Choroid plexus epithelial cell (primary cell): Measurements from ENCODE around the gene MAPKAP1.

ENCODE experiments used
- DNase-seq: peaks from one replicate; pipeline ENCODE4 v3.0.0-alpha.2; 2010; ENCODE audit warnings: low read depth
- H3K4me3 ChIP-seq: 2 replicates; pipeline ENCODE4 v1.5.1; 2011; ENCODE audit warnings: low read depth, mild to moderate bottlenecking, control low read depth, low read length, moderate library complexity
- TF ChIP-seq, protein P1 (sequence below): conservative IDR thresholded peaks from 2 replicates; pipeline ENCODE4 v1.5.1; 2011; ENCODE audit warnings: low read depth, mild to moderate bottlenecking, control low read depth, inconsistent platforms, low read length, moderate library complexity

The MAPKAP1 gene

GRCh38 chr9:125475385-125475784 lies 231.6 kb downstream of the MAPKAP1 start:
- TF ChIP-seq, protein P1, sequence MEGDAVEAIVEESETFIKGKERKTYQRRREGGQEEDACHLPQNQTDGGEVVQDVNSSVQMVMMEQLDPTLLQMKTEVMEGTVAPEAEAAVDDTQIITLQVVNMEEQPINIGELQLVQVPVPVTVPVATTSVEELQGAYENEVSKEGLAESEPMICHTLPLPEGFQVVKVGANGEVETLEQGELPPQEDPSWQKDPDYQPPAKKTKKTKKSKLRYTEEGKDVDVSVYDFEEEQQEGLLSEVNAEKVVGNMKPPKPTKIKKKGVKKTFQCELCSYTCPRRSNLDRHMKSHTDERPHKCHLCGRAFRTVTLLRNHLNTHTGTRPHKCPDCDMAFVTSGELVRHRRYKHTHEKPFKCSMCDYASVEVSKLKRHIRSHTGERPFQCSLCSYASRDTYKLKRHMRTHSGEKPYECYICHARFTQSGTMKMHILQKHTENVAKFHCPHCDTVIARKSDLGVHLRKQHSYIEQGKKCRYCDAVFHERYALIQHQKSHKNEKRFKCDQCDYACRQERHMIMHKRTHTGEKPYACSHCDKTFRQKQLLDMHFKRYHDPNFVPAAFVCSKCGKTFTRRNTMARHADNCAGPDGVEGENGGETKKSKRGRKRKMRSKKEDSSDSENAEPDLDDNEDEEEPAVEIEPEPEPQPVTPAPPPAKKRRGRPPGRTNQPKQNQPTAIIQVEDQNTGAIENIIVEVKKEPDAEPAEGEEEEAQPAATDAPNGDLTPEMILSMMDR: no peak
- H3K4me3 ChIP-seq: no peak overlapping the region
- DNase-seq: no peak

- TF ChIP-seq, protein P1: peak; percentile 38
- DNase-seq: peak; percentile 73
- peak overlapping the region; percentile 12 for H3K4me3 ChIP-seq
Measured at GRCh38 chr9:125472926-125473701, 233.9 kb downstream of the MAPKAP1 start.

DNA sequence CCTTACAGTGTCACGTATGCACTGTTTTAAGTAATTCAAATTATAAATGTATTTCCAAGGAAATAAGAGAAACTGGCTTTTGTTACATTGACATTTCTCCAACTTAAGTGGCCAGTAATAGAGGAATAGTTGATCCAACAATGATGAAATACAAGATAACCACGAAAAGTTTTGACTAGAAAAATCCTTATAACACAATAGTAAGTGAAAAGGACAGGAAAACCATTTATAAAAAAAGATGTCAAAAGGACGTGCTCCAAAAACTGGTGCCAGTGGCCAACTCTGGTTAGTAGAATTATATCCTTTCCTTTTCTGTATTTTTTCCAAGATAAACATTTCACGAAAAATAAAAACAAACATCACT lies 234.5 kb downstream of the MAPKAP1 start:
- no peak for DNase-seq
- TF ChIP-seq, protein P1: no peak
- no peak overlapping the region for H3K4me3 ChIP-seq

- no peak for DNase-seq
- H3K4me3 ChIP-seq: no peak overlapping the region
- TF ChIP-seq, protein P1: no peak
Measured at GRCh38 chr9:125470767-125471580, 236.0 kb downstream of the MAPKAP1 start.

GRCh38 chr9:125470189-125470588 lies 236.8 kb downstream of the MAPKAP1 start:
- H3K4me3 ChIP-seq: no peak overlapping the region
- no peak for DNase-seq
- TF ChIP-seq, protein P1: no peak

- H3K4me3 ChIP-seq: no peak overlapping the region
- TF ChIP-seq, protein P1: no peak
- no peak for DNase-seq
Measured at GRCh38 chr9:125468646-125469045, 238.4 kb downstream of the MAPKAP1 start.
